Hepatocyte (in vitro differentiated cells): Measurements from ENCODE around the gene HOXD11. TPM values are rescaled to one million over a fixed set of nuclear protein-coding genes. Genes with fewer than 3 reads are reported as not detected.

Source experiments
- DNase-seq: peaks from one replicate; pipeline ENCODE4 v3.0.0-alpha.2; 2016; ENCODE audit warnings: low spot score
- H2AFZ ChIP-seq: fragments of 200-600 bp; sonication (generic); 2 replicates; pipeline ENCODE4 v1.6.0; 2016; ENCODE audit warnings: antibody characterized with exemption, mild to moderate bottlenecking
- H3K27ac ChIP-seq: fragments of 200-600 bp; sonication (generic); 2 replicates; pipeline ENCODE4 v1.5.1; 2016; ENCODE audit warnings: mild to moderate bottlenecking
- H3K27me3 ChIP-seq: fragments of 200-600 bp; sonication (generic); 2 replicates; pipeline ENCODE4 v1.6.1; 2016
- H3K36me3 ChIP-seq: fragments of 200-600 bp; sonication (generic); replicated peaks from 2 replicates; pipeline ENCODE4 v1.5.1; 2016; ENCODE audit warnings: low read depth; ENCODE audit not compliant: insufficient read depth
- H3K4me1 ChIP-seq: fragments of 200-600 bp; sonication (generic); 2 replicates; pipeline ENCODE4 v1.5.1; 2016; ENCODE audit warnings: mild to moderate bottlenecking, moderate library complexity; ENCODE audit not compliant: insufficient read depth
- H3K4me2 ChIP-seq: fragments of 200-600 bp; sonication (generic); 2 replicates; pipeline ENCODE4 v1.6.0; 2016
- H3K4me3 ChIP-seq: fragments of 200-600 bp; sonication (generic); 2 replicates; pipeline ENCODE4 v1.5.1; 2016; ENCODE audit warnings: mild to moderate bottlenecking
- H3K79me2 ChIP-seq: fragments of 200-600 bp; sonication (generic); 2 replicates; pipeline ENCODE4 v1.6.0; 2017; ENCODE audit warnings: mild to moderate bottlenecking
- H3K9me2 ChIP-seq: fragments of 200-600 bp; sonication (generic); replicated peaks from 2 replicates; pipeline ENCODE4 v1.6.0; 2017; ENCODE audit warnings: mild to moderate bottlenecking; ENCODE audit not compliant: insufficient read depth
- H3K9me3 ChIP-seq: fragments of 200-600 bp; sonication (generic); 2 replicates; pipeline ENCODE4 v1.5.1; 2016; ENCODE audit warnings: low read depth, mild to moderate bottlenecking
- H4K20me1 ChIP-seq: fragments of 200-600 bp; sonication (generic); 2 replicates; pipeline ENCODE4 v1.6.0; 2016; ENCODE audit warnings: mild to moderate bottlenecking; ENCODE audit not compliant: insufficient read depth, poor library complexity, severe bottlenecking
- EZH2 ChIP-seq: fragments of 200-600 bp; sonication (generic); IDR thresholded peaks from 2 replicates; pipeline ENCODE4 v1.6.1; 2016; ENCODE audit warnings: antibody characterized with exemption, mild to moderate bottlenecking, borderline replicate concordance
- EZH2phosphoT487 ChIP-seq: fragments of 200-600 bp; sonication (generic); IDR thresholded peaks from one replicate; pipeline ENCODE4 v1.6.1; 2018; ENCODE audit warnings: antibody characterized with exemption, mild to moderate bottlenecking, low read depth, moderate library complexity; ENCODE audit not compliant: unreplicated experiment, severe bottlenecking
- WGBS: methylation state at CpG from one replicate; pipeline ENCODE4 v1.1.6; 2016; ENCODE audit warnings: low lambda C conversion rate; ENCODE audit errors: missing lambda C conversion rate; 5-methylcytosine and 5-hydroxymethylcytosine counted together
- polyA plus RNA-seq: library from polyadenylated mRNA; unstranded; fragments of >200 nt; fragmentation: Nextera tagmentation; extraction: Ambion mirVana; gene quantifications from 2 replicates; pipeline ENCODE4 v1.2.1, GENCODE V29; 2016
- total RNA-seq: library from RNA; depleted of rRNA; stranded (reverse); fragments of >200 nt; gene quantifications from 2 replicates; pipeline ENCODE4 v1.2.3, GENCODE V29; 2014
- TF ChIP-seq, protein P1 (sequence below): fragments of 200-600 bp; sonication (generic); IDR thresholded peaks from 2 replicates; pipeline ENCODE4 v1.5.1; 2016; ENCODE audit warnings: antibody characterized with exemption, mild to moderate bottlenecking; ENCODE audit not compliant: poor library complexity

Gene HOXD11
- total and polyA plus RNA-seq, 2 experiments from 2014 or later, result 6.3 to 9.9 TPM

DNA sequence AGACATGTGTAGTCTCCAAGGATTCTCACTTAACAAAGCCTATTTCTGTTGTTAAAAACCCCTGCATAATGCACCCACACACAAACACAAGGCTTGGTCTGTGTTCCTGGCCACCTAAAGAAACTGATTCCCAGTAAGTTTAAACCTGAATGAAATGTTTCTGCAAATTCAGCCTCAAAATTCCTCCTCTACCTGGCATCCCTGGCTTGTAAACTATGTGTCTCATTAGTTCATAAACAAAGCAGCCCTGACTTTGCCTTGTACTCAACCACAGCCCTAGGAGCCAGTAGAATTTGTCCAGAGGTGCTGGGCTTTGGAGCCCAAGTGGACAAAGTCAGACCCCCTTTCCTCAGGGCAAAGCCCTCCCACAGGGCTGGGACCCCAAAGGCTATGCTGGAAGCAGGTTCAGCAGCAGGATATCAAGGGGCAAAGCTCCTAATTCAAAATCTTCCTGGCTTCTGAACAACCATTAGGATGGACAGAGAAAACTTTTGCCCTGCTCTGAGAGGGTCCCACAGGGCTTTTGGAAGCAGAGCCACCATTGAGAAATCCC, 17.2 kb upstream of the HOXD11 start:
- Histone ChIP-seq H3K4me2 (peak overlapping the region; percentile 88), H3K36me3 (no peaks in the 10 kb centered on the region), H3K9me3 (no peaks in the 10 kb centered on the region), H3K27ac (no peak overlapping the region), H3K27me3 (peaks cover 95% of the 10 kb centered on the region), H4K20me1 (peaks cover 14% of the 10 kb centered on the region), H3K4me3 (no peak overlapping the region), H3K4me1 (peaks cover 9% of the 10 kb centered on the region), H2AFZ (no peak overlapping the region), H3K79me2 (peaks cover 61% of the 10 kb centered on the region), H3K9me2 (no peaks in the 10 kb centered on the region)
- TF ChIP-seq EZH2, result peak; percentile 39
- TF ChIP-seq, protein P1, sequence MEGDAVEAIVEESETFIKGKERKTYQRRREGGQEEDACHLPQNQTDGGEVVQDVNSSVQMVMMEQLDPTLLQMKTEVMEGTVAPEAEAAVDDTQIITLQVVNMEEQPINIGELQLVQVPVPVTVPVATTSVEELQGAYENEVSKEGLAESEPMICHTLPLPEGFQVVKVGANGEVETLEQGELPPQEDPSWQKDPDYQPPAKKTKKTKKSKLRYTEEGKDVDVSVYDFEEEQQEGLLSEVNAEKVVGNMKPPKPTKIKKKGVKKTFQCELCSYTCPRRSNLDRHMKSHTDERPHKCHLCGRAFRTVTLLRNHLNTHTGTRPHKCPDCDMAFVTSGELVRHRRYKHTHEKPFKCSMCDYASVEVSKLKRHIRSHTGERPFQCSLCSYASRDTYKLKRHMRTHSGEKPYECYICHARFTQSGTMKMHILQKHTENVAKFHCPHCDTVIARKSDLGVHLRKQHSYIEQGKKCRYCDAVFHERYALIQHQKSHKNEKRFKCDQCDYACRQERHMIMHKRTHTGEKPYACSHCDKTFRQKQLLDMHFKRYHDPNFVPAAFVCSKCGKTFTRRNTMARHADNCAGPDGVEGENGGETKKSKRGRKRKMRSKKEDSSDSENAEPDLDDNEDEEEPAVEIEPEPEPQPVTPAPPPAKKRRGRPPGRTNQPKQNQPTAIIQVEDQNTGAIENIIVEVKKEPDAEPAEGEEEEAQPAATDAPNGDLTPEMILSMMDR, result no peak
- no peak for DNase-seq

GRCh38 chr2:176090862-176091261, 16.2 kb upstream of the HOXD11 start:
- H3K36me3 ChIP-seq, result no peaks in the 10 kb centered on the region
- WGBS, result 33% methylated on average over 5 of the region's 5 CpGs

DNA sequence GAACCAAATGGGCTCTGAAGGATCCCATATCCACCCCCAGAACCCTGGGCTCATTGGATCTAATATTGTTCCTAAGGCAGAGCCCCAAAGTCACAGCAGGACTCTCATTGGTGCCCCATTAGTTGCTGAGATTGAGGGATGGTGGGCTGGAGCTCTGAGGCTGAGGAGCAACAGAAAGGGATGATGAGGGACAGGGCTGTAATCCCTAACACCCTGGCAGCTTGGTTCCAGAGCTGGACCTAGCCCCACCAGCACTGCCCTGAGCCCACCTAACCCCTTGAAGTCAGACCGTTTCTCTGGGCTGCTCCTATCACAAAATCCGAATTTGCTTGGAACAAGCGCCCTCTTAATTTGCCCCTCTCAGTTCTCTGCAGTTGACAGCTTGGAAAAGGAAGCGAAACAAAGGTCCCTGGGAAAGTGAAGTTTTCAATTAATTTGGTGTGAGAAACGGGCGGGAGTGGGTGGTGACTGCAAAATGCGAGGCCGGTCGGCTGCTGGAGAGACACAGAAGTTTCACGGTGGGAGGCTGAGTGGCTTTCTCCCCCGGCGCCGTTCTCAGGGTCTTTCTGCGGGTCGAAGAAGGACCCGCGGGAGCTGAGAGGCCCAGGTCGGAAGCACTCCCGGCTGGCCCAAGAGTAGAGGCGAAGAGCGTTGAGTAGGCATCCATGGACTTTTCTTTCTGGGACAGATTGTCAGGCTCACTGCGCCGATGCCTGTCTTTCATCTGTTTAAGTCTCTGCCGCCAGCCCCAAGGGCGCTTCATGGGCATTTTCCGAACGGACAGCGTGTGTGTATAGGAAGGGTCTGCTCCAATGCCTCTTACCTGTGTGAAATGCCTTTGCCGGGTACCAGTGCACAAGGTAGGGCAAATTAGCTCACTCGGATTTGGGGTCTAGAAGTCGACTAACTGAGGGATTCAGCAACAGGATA, 15.5 kb upstream of the HOXD11 start:
- Histone ChIP-seq H3K27ac (peak overlapping the region; percentile 88), H3K36me3 (no peaks in the 10 kb centered on the region), H3K27me3 (peaks cover 95% of the 10 kb centered on the region), H3K4me3 (peak overlapping the region; percentile 21), H3K4me2 (peak overlapping the region; percentile 91), H4K20me1 (peaks cover 14% of the 10 kb centered on the region), H3K79me2 (peaks cover 63% of the 10 kb centered on the region), H3K9me3 (no peaks in the 10 kb centered on the region), H2AFZ (no peak overlapping the region), H3K4me1 (peaks cover 7% of the 10 kb centered on the region), H3K9me2 (no peaks in the 10 kb centered on the region)
- peak; percentile 75 for TF ChIP-seq EZH2
- TF ChIP-seq EZH2phosphoT487, result peak; percentile 87
- TF ChIP-seq, protein P1, result no peak
- no peak for DNase-seq
- 8% methylated on average over 31 of the region's 31 CpGs for WGBS

More at GRCh38 chr2:176090862-176091261, 16.2 kb upstream of the HOXD11 start:
- no peak overlapping the region for H2AFZ ChIP-seq
- peak overlapping the region; percentile 88 for H3K27ac ChIP-seq
- no peaks in the 10 kb centered on the region for H3K9me2 ChIP-seq
- TF ChIP-seq EZH2phosphoT487 (no peak), EZH2 (no peak)
- TF ChIP-seq, protein P1, result no peak
- no peak overlapping the region for H3K4me3 ChIP-seq
- H3K27me3 ChIP-seq, result peaks cover 95% of the 10 kb centered on the region
- H3K79me2 ChIP-seq, result peaks cover 63% of the 10 kb centered on the region
- H4K20me1 ChIP-seq, result peaks cover 14% of the 10 kb centered on the region
- peak overlapping the region; percentile 91 for H3K4me2 ChIP-seq
- H3K4me1 ChIP-seq, result peaks cover 9% of the 10 kb centered on the region
- H3K9me3 ChIP-seq, result no peaks in the 10 kb centered on the region
- DNase-seq, result no peak
